Stimulated activated CD4-positive, alpha-beta T cell treated with anti-CD3 and anti-CD28 coated beads, TNF-alpha, amount 100 ng/mL, for 1 hour (primary cell): ENCODE measurements around the gene CDK2.
A peak's percentile ranks its signal among the peaks of the same experiment; 100 is the strongest.
"Not testable (repeated sequence)": the region's sequence is repeated elsewhere in the genome, so short reads cannot be mapped to it uniquely, and the experiment has no call there.

Source experiments
- DNase-seq, 3 donors: peaks; one replicate each; pipeline ENCODE4 v3.0.0-alpha.2; 2020; ENCODE audit warnings: low read depth in 3 of 3, low spot score in 1 of 3

The CDK2 gene

GRCh38 chr12:55966408-55967281 is at the start of gene CDK2:
TSS of gene CDK2 (plus strand) at chr12:55966830. CDS start at chr12:55967009, 179 bp downstream.
- peak; percentile 67 to 88 (median 74) for DNase-seq

- not testable (repeated sequence) for DNase-seq
Observed at GRCh38 chr12:55919032-55919431, 47.6 kb upstream of the CDK2 start.

GRCh38 chr12:55922126-55922525 is 44.5 kb upstream of the CDK2 start:
- DNase-seq = no peak

- not testable (repeated sequence) for DNase-seq
Observed at GRCh38 chr12:55923648-55924047, 43.0 kb upstream of the CDK2 start.

GRCh38 chr12:55925371-55925770 is 41.3 kb upstream of the CDK2 start:
- no peak for DNase-seq

- DNase-seq = no peak
Observed at GRCh38 chr12:55925870-55926737, 40.5 kb upstream of the CDK2 start.

GRCh38 chr12:55926738-55927587 is 39.7 kb upstream of the CDK2 start:
- DNase-seq = peak; percentile 74 to 79 (median 79)

- DNase-seq = peak in 2 of 3 donors; percentile 32 to 39
Observed at GRCh38 chr12:55927588-55928502, 38.8 kb upstream of the CDK2 start, which contains the start of gene PYM1. TSS of gene PYM1 (minus strand) at chr12:55927894. CDS start at chr12:55927761, 133 bp downstream.

- DNase-seq = peak; percentile 64 to 78 (median 74)
Observed at GRCh38 chr12:55929306-55929791, 37.3 kb upstream of the CDK2 start.

GRCh38 chr12:55930771-55931316 is 35.8 kb upstream of the CDK2 start, which contains the start of gene DGKA:
TSS of gene DGKA (plus strand) at chr12:55931162. CDS start at chr12:55936504, 5,342 bp downstream.
- DNase-seq = peak in 2 of 3 donors; percentile 53 to 54

GRCh38 chr12:55931317-55931779 is 35.3 kb upstream of the CDK2 start:
- no peak for DNase-seq

- no peak for DNase-seq
Observed at GRCh38 chr12:55931780-55932550, 34.7 kb upstream of the CDK2 start.

- DNase-seq = no peak
Observed at GRCh38 chr12:55932551-55932910, 34.1 kb upstream of the CDK2 start.

- DNase-seq = no peak
Observed at GRCh38 chr12:55933169-55933798, 33.3 kb upstream of the CDK2 start.

- no peak for DNase-seq
Observed at GRCh38 chr12:55933799-55934742, 32.6 kb upstream of the CDK2 start.

GRCh38 chr12:55934773-55935172 is 31.9 kb upstream of the CDK2 start:
- no peak for DNase-seq

- DNase-seq = no peak
Observed at GRCh38 chr12:55935738-55936151, 30.9 kb upstream of the CDK2 start.
